CD14-positive monocyte (primary cell): ENCODE results near the gene KDM6B. TPM values are rescaled to one million over a fixed set of nuclear protein-coding genes. Genes with fewer than 3 reads are reported as not detected.
A peak's percentile ranks its signal among the peaks of the same experiment; 100 is the strongest.

Source experiments
- DNase-seq, 3 donors: peaks; one replicate each; pipeline ENCODE4 v3.0.0-alpha.2; 2011 to 2022
- H2AFZ ChIP-seq: 2 replicates; pipeline ENCODE4 v1.6.0; 2012; ENCODE audit warnings: mild to moderate bottlenecking, low read depth, low read length, inconsistent platforms; ENCODE audit not compliant: insufficient read depth, poor library complexity, severe bottlenecking
- H3K27ac ChIP-seq, 2 donors: 1 replicate in 1 of 2; 2 replicates in 1 of 2; pipeline ENCODE4 v1.5.1; 2012 to 2013; ENCODE audit warnings: low read length in 2 of 2, control low read depth in 1 of 2, inconsistent platforms in 1 of 2, low read depth in 1 of 2, mild to moderate bottlenecking in 1 of 2
- H3K27me3 ChIP-seq, 2 donors: one replicate each; pipeline versions ENCODE4 v1.6.0 to v1.6.1; 2011 to 2013; ENCODE audit warnings: low read length in 2 of 2; ENCODE audit not compliant: control insufficient read depth in 2 of 2, insufficient read depth in 2 of 2
- H3K36me3 ChIP-seq, 2 donors: replicated peaks in 1 of 2; 1 replicate in 1 of 2; 2 replicates in 1 of 2; pipeline versions ENCODE4 v1.5.1 to v1.6.1; 2012 to 2013; ENCODE audit warnings: low read length in 2 of 2, control low read depth in 1 of 2, inconsistent platforms in 1 of 2, mild to moderate bottlenecking in 1 of 2; ENCODE audit not compliant: insufficient read depth in 2 of 2, control insufficient read depth in 1 of 2
- H3K4me1 ChIP-seq, 2 donors: 1 replicate in 1 of 2; 2 replicates in 1 of 2; pipeline versions ENCODE4 v1.5.1 to v1.6.1; 2012 to 2013; ENCODE audit warnings: low read length in 2 of 2, control low read depth in 1 of 2, inconsistent platforms in 1 of 2, mild to moderate bottlenecking in 1 of 2, moderate library complexity in 1 of 2; ENCODE audit not compliant: insufficient read depth in 2 of 2, control insufficient read depth in 1 of 2
- H3K4me2 ChIP-seq: replicated peaks from 2 replicates; pipeline ENCODE3; 2012; ENCODE audit warnings: low read length, moderate library complexity, mild to moderate bottlenecking; ENCODE audit not compliant: poor library complexity, severe bottlenecking; ENCODE audit errors: extremely low read depth
- H3K4me3 ChIP-seq, 3 experiments: fragments of 200-600 bp in 1 of 3; sonication (generic) in 1 of 3; replicated peaks in 1 of 3; 1 replicate in 2 of 3; 2 replicates in 1 of 3; pipeline ENCODE4 v1.5.1; 2011 to 2013; ENCODE audit warnings: low read length in 3 of 3, mild to moderate bottlenecking in 3 of 3, control low read depth in 2 of 3, low read depth in 2 of 3, inconsistent platforms in 1 of 3, moderate library complexity in 1 of 3
- H3K79me2 ChIP-seq: 2 replicates; pipeline ENCODE4 v1.6.0; 2012; ENCODE audit warnings: mild to moderate bottlenecking, control low read depth, inconsistent platforms, low read length, moderate library complexity; ENCODE audit not compliant: insufficient read depth
- H3K9ac ChIP-seq: 2 replicates; pipeline ENCODE4 v1.6.0; 2017; ENCODE audit warnings: low read length, mild to moderate bottlenecking; ENCODE audit not compliant: insufficient read depth, poor library complexity, severe bottlenecking
- H3K9me3 ChIP-seq, 2 donors: replicated peaks in 1 of 2; 1 replicate in 1 of 2; 2 replicates in 1 of 2; pipeline versions ENCODE4 v1.5.1 to v1.6.1; 2012 to 2013; ENCODE audit warnings: low read length in 2 of 2, control low read depth in 1 of 2; ENCODE audit not compliant: control insufficient read depth in 1 of 2, insufficient read depth in 1 of 2
- H4K20me1 ChIP-seq: 2 replicates; pipeline ENCODE4 v1.6.0; 2012; ENCODE audit warnings: mild to moderate bottlenecking, low read length, control low read depth, moderate library complexity; ENCODE audit not compliant: insufficient read depth
- H3K27ac Mint-ChIP-seq, 7 donors: one replicate each; pipeline ENCODE4 v1.8.0; 2020; ENCODE audit warnings: mild to moderate bottlenecking in 7 of 7, mixed read lengths in 7 of 7, moderate library complexity in 6 of 7, inconsistent platforms in 2 of 7
- H3K27me3 Mint-ChIP-seq, 3 donors: one replicate each; pipeline ENCODE4 v1.8.0; 2021 to 2022; ENCODE audit warnings: low read depth in 3 of 3, mild to moderate bottlenecking in 3 of 3, mixed read lengths in 3 of 3, moderate library complexity in 3 of 3, inconsistent platforms in 1 of 3
- H3K36me3 Mint-ChIP-seq, 2 donors: one replicate each; pipeline ENCODE4 v1.8.0; 2020; ENCODE audit warnings: mixed read lengths in 2 of 2, inconsistent platforms in 1 of 2, mild to moderate bottlenecking in 1 of 2
- H3K4me1 Mint-ChIP-seq: one replicate; pipeline ENCODE4 v1.8.0; 2020; ENCODE audit warnings: mild to moderate bottlenecking, mixed read lengths
- H3K4me3 Mint-ChIP-seq, 2 donors: one replicate each; pipeline ENCODE4 v1.8.0; 2020; ENCODE audit warnings: mild to moderate bottlenecking in 2 of 2, mixed read lengths in 2 of 2, moderate library complexity in 1 of 2
- H3K9me3 Mint-ChIP-seq, 7 donors: one replicate each; pipeline ENCODE4 v1.8.0; 2020 to 2022; ENCODE audit warnings: mixed read lengths in 7 of 7, mild to moderate bottlenecking in 6 of 7, moderate library complexity in 6 of 7, inconsistent platforms in 2 of 7
- WGBS: methylation state at CpG from one replicate; pipeline ENCODE4 v1.1.5; 2013; ENCODE audit warnings: missing lambda C conversion rate; ENCODE audit not compliant: insufficient coverage; 5-methylcytosine and 5-hydroxymethylcytosine counted together
- intact Hi-C, 2 donors: fragments of 100-400 bp; cut with micrococcal nuclease; formaldehyde crosslinking; loops; one replicate each; pipeline versions ENCODE4 v1.15.0 to v1.15.1; 2023
- polyA plus RNA-seq, 3 donors: library from polyadenylated mRNA; depleted of rRNA in 1 of 3; unstranded in 2 of 3; stranded (reverse) in 1 of 3; fragments of 300-500 nt in 2 of 3; fragments of >200 nt in 1 of 3; fragmentation: Illumina TruSeq in 2 of 3; gene quantifications; 1 replicate in 2 of 3; 2 replicates in 1 of 3; pipeline ENCODE4 v1.2.3, GENCODE V29; 2012 to 2021
- TF ChIP-seq, protein P1 (sequence below): fragments of 200-600 bp; IDR thresholded peaks from one replicate; pipeline ENCODE4 v1.8.0; 2022; ENCODE audit warnings: antibody characterized with exemption, mild to moderate bottlenecking

Gene KDM6B
- polyA plus RNA-seq, 3 donors = 0.37 to 25.5 (median 0.44) TPM

DNA sequence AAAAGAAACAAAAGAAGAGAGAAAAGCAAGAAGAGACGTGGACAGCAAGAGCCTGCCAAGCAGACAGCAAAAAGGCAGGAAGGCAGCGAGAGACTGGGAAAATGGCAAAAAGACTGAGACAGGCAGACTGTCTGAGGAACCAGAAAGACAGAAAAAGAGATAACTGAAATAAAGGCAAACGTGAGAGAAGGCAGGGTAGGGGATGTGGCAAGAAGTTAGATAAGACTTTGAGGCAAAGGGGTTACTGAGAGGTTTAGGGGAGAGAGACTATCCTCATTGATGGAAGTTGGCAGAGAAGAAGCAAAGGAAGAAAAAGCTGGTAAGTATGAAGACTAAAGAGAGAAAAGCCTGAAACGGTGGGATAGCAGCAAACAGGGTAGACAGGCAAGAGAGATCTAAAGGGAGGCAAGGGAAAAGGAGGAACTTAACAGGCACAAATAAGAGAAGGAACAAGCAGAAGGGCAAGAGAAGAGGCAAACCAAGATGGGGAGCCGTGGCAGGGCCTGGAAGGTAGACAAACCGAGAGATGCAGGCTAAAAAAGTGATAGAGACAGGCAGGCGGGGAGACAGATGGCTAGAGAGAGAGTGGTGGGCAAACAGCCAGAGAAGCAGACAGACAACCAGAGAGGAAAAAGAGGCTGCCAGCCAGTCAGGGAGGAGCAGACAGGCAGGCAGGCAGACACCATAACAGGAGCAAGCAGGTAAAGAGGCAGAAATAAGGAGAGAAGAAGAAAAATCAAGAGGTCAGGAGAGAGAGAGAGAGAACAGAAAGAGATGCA, 47.4 kb downstream of the KDM6B start:
- DNase-seq = peak in 2 of 3 donors; percentile 15 to 36
- H3K4me2 ChIP-seq = peak overlapping the region; percentile 46
- H3K4me1 ChIP-seq = peaks cover 48 to 62% of the 10 kb centered on the region in 2 donors
- Mint-ChIP-seq H3K27me3 (no peaks in the 10 kb centered on the region), H3K4me3 (no peak overlapping the region), H3K9me3 (no peaks in the 10 kb centered on the region), H3K27ac (no peak overlapping the region), H3K36me3 (peaks cover 0 to 2% of the 10 kb centered on the region in 2 donors), H3K4me1 (peaks cover 11% of the 10 kb centered on the region)
- peak overlapping the region in 1 of 3 experiments; percentile 37 for H3K4me3 ChIP-seq
- H3K9me3 ChIP-seq = no peaks in the 10 kb centered on the region
- H3K27me3 ChIP-seq = no peaks in the 10 kb centered on the region
- H4K20me1 ChIP-seq = no peaks in the 10 kb centered on the region
- H3K27ac ChIP-seq = peak overlapping the region; percentile 15 to 34
- 25% methylated on average over 7 of the region's 7 CpGs for WGBS
- intact Hi-C loops = loop anchor here in 1 of 2 donors (2.0 kb wide), 1 partner anchor 15 kb away; no protein-coding TSS in a partner anchor
- H2AFZ ChIP-seq = peak overlapping the region; percentile 67
- TF ChIP-seq, protein P1, sequence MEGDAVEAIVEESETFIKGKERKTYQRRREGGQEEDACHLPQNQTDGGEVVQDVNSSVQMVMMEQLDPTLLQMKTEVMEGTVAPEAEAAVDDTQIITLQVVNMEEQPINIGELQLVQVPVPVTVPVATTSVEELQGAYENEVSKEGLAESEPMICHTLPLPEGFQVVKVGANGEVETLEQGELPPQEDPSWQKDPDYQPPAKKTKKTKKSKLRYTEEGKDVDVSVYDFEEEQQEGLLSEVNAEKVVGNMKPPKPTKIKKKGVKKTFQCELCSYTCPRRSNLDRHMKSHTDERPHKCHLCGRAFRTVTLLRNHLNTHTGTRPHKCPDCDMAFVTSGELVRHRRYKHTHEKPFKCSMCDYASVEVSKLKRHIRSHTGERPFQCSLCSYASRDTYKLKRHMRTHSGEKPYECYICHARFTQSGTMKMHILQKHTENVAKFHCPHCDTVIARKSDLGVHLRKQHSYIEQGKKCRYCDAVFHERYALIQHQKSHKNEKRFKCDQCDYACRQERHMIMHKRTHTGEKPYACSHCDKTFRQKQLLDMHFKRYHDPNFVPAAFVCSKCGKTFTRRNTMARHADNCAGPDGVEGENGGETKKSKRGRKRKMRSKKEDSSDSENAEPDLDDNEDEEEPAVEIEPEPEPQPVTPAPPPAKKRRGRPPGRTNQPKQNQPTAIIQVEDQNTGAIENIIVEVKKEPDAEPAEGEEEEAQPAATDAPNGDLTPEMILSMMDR = no peak
- H3K36me3 ChIP-seq = no peaks in the 10 kb centered on the region
- peak overlapping the region; percentile 1 for H3K9ac ChIP-seq
- H3K79me2 ChIP-seq = peaks cover 56% of the 10 kb centered on the region

DNA sequence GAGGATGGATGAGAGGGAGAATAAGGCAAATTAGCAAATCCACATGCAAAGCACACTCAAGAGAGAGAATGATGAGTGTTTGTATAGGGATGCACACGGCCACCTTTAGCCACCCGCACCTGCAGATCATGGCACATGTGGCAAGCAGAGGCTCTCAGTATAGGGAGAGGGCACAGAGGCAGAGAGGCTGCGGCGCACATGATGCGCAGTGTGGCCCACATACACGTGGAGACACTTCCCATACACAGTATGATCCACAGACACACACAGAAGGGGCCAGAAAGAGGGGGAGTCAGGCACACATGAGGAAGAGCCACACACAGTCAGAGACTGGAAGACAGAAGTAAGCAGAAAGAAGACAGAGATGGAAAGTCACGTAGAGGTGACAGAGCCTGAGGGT, 48.1 kb downstream of the KDM6B start:
- no peaks in the 10 kb centered on the region for H4K20me1 ChIP-seq
- H3K4me3 Mint-ChIP-seq = no peak overlapping the region
- peaks cover 60% of the 10 kb centered on the region for H3K79me2 ChIP-seq
- peak overlapping the region; percentile 15 to 34 for H3K27ac ChIP-seq
- no peaks in the 10 kb centered on the region for H3K36me3 ChIP-seq
- peaks cover 52 to 63% of the 10 kb centered on the region in 2 donors for H3K4me1 ChIP-seq
- H3K4me1 Mint-ChIP-seq = peaks cover 7% of the 10 kb centered on the region
- no peak for DNase-seq
- peak overlapping the region; percentile 46 for H3K4me2 ChIP-seq
- no peaks in the 10 kb centered on the region for H3K27me3 ChIP-seq
- WGBS = no CpG with 5 or more reads among the region's 7 CpGs
- no peaks in the 10 kb centered on the region for H3K9me3 ChIP-seq
- H3K27me3 Mint-ChIP-seq = no peaks in the 10 kb centered on the region
- H3K9ac ChIP-seq = no peak overlapping the region
- TF ChIP-seq, protein P1 = no peak
- intact Hi-C loops = no loop called here
- peak overlapping the region in 1 of 3 experiments; percentile 37 for H3K4me3 ChIP-seq
- peaks cover 0 to 2% of the 10 kb centered on the region in 2 donors for H3K36me3 Mint-ChIP-seq
- peak overlapping the region; percentile 67 for H2AFZ ChIP-seq
- H3K27ac Mint-ChIP-seq = no peak overlapping the region
- H3K9me3 Mint-ChIP-seq = no peaks in the 10 kb centered on the region
